Esophagus muscularis mucosa (tissue), 4 donors: Measurements from ENCODE around the gene CTNNA2.

Experiments used
- EP300 ChIP-seq: sonication (generic); formaldehyde crosslinking; IDR thresholded peaks from one replicate; pipeline ENCODE4 v1.6.1; 2017; ENCODE audit warnings: antibody characterized with exemption
- POLR2AphosphoS5 ChIP-seq, 2 donors: sonication (generic); formaldehyde crosslinking; IDR thresholded peaks; one replicate each; pipeline ENCODE4 v1.6.1; 2017; ENCODE audit warnings: antibody characterized with exemption in 2 of 2
- TF ChIP-seq, protein P1 (sequence below), 3 experiments: fragments of 200-600 bp in 2 of 3; fragments of 450-650 bp in 1 of 3; sonication (generic) in 2 of 3; IDR thresholded peaks; one replicate each; pipeline ENCODE4 v1.5.1; 2017 to 2019; ENCODE audit warnings: antibody characterized with exemption in 3 of 3, mild to moderate bottlenecking in 2 of 3, moderate library complexity in 1 of 3

DNA sequence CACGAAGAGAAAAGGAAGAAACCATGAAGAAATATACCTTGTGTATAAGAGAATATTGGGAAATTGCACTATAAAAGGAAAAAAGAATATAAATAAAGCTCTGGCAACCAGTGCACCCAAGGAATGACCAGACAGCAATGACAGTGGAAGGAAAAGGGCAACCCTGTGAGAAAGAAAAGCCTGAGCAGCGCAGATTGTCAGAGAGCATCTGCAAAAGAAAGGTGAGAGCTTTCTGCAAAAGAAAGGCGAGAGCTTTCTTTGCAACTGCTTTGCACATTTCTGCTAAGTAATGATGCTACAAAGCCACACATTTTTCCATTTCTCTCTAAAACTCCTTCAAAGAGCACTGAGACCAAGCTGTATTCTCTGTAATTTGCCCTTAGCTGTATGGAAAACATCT lies 83.6 kb downstream of the CTNNA2 start:
- TF ChIP-seq, protein P1, sequence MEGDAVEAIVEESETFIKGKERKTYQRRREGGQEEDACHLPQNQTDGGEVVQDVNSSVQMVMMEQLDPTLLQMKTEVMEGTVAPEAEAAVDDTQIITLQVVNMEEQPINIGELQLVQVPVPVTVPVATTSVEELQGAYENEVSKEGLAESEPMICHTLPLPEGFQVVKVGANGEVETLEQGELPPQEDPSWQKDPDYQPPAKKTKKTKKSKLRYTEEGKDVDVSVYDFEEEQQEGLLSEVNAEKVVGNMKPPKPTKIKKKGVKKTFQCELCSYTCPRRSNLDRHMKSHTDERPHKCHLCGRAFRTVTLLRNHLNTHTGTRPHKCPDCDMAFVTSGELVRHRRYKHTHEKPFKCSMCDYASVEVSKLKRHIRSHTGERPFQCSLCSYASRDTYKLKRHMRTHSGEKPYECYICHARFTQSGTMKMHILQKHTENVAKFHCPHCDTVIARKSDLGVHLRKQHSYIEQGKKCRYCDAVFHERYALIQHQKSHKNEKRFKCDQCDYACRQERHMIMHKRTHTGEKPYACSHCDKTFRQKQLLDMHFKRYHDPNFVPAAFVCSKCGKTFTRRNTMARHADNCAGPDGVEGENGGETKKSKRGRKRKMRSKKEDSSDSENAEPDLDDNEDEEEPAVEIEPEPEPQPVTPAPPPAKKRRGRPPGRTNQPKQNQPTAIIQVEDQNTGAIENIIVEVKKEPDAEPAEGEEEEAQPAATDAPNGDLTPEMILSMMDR (IDR thresholded peaks at IDR 0.05), result no peak
- TF ChIP-seq EP300 (no peak), POLR2AphosphoS5 (IDR thresholded peaks at IDR 0.05) (no peak)
